GM18526 (cell line): Measurements from ENCODE around the gene SEMA3A.

Experiments used
- POLR2A ChIP-seq: IDR thresholded peaks from 3 replicates; pipeline ENCODE4 v1.6.1; 2011; ENCODE audit not compliant: insufficient read length; ENCODE audit errors: extremely low read depth

The SEMA3A gene

GRCh38 chr7:84139986-84140729 is 54.4 kb downstream of the SEMA3A start:
- TF ChIP-seq POLR2A, result no peak

GRCh38 chr7:84138411-84138810 is 56.2 kb downstream of the SEMA3A start:
- no peak for TF ChIP-seq POLR2A

- TF ChIP-seq POLR2A, result no peak
Measured at GRCh38 chr7:84137812-84138211, 56.8 kb downstream of the SEMA3A start.

GRCh38 chr7:84136809-84137208 is 57.8 kb downstream of the SEMA3A start:
- TF ChIP-seq POLR2A, result no peak

- TF ChIP-seq POLR2A, result no peak
Measured at GRCh38 chr7:84136336-84136735, 58.3 kb downstream of the SEMA3A start.

GRCh38 chr7:84134169-84134568 is 60.4 kb downstream of the SEMA3A start:
- TF ChIP-seq POLR2A, result no peak

GRCh38 chr7:84125654-84126053 is 68.9 kb downstream of the SEMA3A start:
- no peak for TF ChIP-seq POLR2A

- TF ChIP-seq POLR2A, result no peak
Measured at GRCh38 chr7:84123965-84124547, 70.5 kb downstream of the SEMA3A start.

- no peak for TF ChIP-seq POLR2A
Measured at GRCh38 chr7:84122582-84123360, 71.8 kb downstream of the SEMA3A start.

GRCh38 chr7:84117304-84117703 is 77.3 kb downstream of the SEMA3A start:
- no peak for TF ChIP-seq POLR2A

- no peak for TF ChIP-seq POLR2A
Measured at GRCh38 chr7:84113906-84114850, 80.4 kb downstream of the SEMA3A start.

GRCh38 chr7:84113286-84113685 is 81.3 kb downstream of the SEMA3A start:
- no peak for TF ChIP-seq POLR2A

GRCh38 chr7:84112771-84113170 is 81.8 kb downstream of the SEMA3A start:
- no peak for TF ChIP-seq POLR2A

- TF ChIP-seq POLR2A, result no peak
Measured at GRCh38 chr7:84111842-84112241, 82.7 kb downstream of the SEMA3A start.

GRCh38 chr7:84110400-84110799 is 84.2 kb downstream of the SEMA3A start:
- TF ChIP-seq POLR2A, result no peak
